HepG2 (cell line): ENCODE data around the gene HAO2. TPM values are rescaled to one million over a fixed set of nuclear protein-coding genes. Genes with fewer than 3 reads are reported as not detected.

ENCODE experiments used
- ESRRA ChIP-seq: sonication (generic); formaldehyde crosslinking; IDR thresholded peaks from 2 replicates; pipeline ENCODE4 v1.5.1; 2020; ENCODE audit warnings: mild to moderate bottlenecking, low read depth, missing genetic modification reagents
- GMEB1 ChIP-seq: sonication (generic); formaldehyde crosslinking; IDR thresholded peaks from 2 replicates; pipeline ENCODE4 v1.5.1; 2020; ENCODE audit warnings: missing genetic modification reagents, mild to moderate bottlenecking, borderline replicate concordance
- XRCC5 ChIP-seq: fragments of 200-400 bp; formaldehyde crosslinking; optimal IDR thresholded peaks from 2 replicates; pipeline ENCODE3; 2017; ENCODE audit warnings: mild to moderate bottlenecking, low read length
- ZFAT ChIP-seq: sonication (generic); formaldehyde crosslinking; conservative IDR thresholded peaks from 2 replicates; pipeline ENCODE4 v1.8.1; 2023; ENCODE audit warnings: missing genetic modification reagents, inconsistent platforms
- polyA plus RNA-seq, 8 experiments: library from polyadenylated mRNA; depleted of rRNA in 3 of 8; stranded (reverse) in 7 of 8; unstranded in 1 of 8; fragments of >200 nt; fragmentation: Illumina TruSeq in 4 of 8; extraction: Trizol in 4 of 8; gene quantifications; 2 replicates each; pipeline versions ENCODE4 v1.2.1 to v1.2.3, GENCODE V29; 2011 to 2016; ENCODE audit warnings: low read depth in 4 of 8, missing spikeins in 1 of 8, mixed read lengths in 1 of 8; ENCODE audit not compliant: insufficient read depth in 1 of 8
- total RNA-seq, 5 experiments: library from RNA; depleted of rRNA; stranded (reverse); fragments of >200 nt; fragmentation: Illumina TruSeq; extraction: Trizol; gene quantifications; 2 replicates each; pipeline ENCODE4 v1.2.3, GENCODE V29; 2016; ENCODE audit warnings: low read depth in 1 of 5
- TF ChIP-seq, protein P1 (sequence below): sonication (generic); formaldehyde crosslinking; IDR thresholded peaks from 2 replicates; pipeline ENCODE4 v1.4.0; 2020; ENCODE audit warnings: missing genetic modification reagents
- TF ChIP-seq, protein P2 (sequence below): sonication (generic); formaldehyde crosslinking; IDR thresholded peaks from 2 replicates; pipeline ENCODE4 v1.8.0; 2022; ENCODE audit warnings: missing genetic modification reagents, mild to moderate bottlenecking, moderate library complexity, borderline replicate concordance

HAO2 gene
- total and polyA plus RNA-seq, 2 of the 13 experiments (the other 11 are each of a cell fraction or from before 2014, with no cell fraction given): 0.05 to 0.09 TPM

GRCh38 chr1:119340861-119341261, 27.7 kb upstream of the HAO2 start (continued):
- TF ChIP-seq, protein P1, sequence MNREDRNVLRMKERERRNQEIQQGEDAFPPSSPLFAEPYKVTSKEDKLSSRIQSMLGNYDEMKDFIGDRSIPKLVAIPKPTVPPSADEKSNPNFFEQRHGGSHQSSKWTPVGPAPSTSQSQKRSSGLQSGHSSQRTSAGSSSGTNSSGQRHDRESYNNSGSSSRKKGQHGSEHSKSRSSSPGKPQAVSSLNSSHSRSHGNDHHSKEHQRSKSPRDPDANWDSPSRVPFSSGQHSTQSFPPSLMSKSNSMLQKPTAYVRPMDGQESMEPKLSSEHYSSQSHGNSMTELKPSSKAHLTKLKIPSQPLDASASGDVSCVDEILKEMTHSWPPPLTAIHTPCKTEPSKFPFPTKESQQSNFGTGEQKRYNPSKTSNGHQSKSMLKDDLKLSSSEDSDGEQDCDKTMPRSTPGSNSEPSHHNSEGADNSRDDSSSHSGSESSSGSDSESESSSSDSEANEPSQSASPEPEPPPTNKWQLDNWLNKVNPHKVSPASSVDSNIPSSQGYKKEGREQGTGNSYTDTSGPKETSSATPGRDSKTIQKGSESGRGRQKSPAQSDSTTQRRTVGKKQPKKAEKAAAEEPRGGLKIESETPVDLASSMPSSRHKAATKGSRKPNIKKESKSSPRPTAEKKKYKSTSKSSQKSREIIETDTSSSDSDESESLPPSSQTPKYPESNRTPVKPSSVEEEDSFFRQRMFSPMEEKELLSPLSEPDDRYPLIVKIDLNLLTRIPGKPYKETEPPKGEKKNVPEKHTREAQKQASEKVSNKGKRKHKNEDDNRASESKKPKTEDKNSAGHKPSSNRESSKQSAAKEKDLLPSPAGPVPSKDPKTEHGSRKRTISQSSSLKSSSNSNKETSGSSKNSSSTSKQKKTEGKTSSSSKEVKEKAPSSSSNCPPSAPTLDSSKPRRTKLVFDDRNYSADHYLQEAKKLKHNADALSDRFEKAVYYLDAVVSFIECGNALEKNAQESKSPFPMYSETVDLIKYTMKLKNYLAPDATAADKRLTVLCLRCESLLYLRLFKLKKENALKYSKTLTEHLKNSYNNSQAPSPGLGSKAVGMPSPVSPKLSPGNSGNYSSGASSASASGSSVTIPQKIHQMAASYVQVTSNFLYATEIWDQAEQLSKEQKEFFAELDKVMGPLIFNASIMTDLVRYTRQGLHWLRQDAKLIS: no peak
- TF ChIP-seq GMEB1 (0 out of 2 replicates have a peak, but pooled peaks have one; percentile 1), ZFAT (CRISPR knock-in tag) (no peak), XRCC5 (peak; percentile 3), ESRRA (no peak)
- TF ChIP-seq, protein P2, sequence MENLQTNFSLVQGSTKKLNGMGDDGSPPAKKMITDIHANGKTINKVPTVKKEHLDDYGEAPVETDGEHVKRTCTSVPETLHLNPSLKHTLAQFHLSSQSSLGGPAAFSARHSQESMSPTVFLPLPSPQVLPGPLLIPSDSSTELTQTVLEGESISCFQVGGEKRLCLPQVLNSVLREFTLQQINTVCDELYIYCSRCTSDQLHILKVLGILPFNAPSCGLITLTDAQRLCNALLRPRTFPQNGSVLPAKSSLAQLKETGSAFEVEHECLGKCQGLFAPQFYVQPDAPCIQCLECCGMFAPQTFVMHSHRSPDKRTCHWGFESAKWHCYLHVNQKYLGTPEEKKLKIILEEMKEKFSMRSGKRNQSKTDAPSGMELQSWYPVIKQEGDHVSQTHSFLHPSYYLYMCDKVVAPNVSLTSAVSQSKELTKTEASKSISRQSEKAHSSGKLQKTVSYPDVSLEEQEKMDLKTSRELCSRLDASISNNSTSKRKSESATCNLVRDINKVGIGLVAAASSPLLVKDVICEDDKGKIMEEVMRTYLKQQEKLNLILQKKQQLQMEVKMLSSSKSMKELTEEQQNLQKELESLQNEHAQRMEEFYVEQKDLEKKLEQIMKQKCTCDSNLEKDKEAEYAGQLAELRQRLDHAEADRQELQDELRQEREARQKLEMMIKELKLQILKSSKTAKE (CRISPR knock-in tag): no peak
- TF ChIP-seq, all 625 proteins: peak for 3
